NCI-H2029 (cell line): Measurements from ENCODE around the gene PGM2.
A peak's percentile ranks its signal among the peaks of the same experiment; 100 is the strongest.

Source experiments
- DNase-seq: peaks from one replicate; lab custom pipeline; 2025; lab: John Stamatoyannopoulos, UW

Gene PGM2

DNA sequence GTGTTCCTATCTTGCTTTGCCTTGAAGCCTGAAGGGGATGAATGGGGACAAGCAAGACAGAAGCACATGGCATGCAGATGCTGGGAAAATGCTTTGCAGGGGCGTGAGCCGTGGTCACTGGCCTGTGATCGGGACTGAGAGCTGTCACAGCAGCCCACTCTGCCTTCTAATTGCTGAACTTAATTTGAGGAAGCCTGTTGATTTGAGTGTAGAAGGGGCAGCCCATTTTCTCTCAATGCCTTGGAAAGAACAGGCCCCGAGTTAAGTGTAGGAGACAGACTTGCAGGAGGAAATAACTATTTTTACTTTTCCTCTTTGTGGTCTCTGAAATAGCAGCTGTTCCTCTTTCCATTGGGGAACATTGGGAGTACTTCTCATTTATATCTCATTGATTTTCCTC lies 38.3 kb downstream of the PGM2 start:
- no peak for DNase-seq

DNA sequence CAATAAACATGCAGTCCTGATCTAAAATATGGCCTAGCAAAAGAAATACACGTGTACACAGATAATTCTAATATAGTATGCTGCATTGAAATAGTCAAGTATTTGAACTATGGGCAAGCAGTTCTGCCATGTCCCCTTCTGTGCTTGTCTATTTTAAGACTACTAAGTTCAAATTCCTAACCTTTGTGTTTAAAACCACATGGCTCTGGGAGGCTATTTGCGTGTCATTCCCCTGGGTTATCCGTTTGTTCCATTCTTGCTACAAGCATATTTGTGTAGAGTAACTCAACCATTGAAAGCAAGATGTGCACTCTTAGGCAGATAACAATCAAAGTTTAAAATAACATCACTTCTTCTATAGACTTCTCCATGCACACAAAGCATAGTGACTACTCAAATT lies 39.0 kb downstream of the PGM2 start:
- no peak for DNase-seq

DNA sequence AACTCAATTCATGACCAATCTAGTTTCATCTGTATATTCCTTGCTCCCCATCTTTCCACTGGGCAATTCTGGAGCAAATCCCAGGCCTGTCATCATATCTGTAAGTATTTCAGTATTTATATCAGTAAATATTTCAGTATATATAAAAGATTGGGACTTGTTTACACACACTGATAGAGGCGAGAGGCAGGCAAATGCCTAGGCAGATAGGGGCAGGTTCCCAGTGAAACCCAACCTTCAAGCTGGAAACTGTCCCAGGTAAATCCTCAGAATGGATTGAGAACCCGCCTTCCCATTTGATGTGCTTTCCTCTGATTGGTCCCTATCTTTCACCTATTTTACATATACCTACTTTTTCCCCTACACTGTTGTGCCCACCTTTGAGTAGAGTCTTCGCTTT lies 40.6 kb downstream of the PGM2 start:
- DNase-seq = no peak

DNA sequence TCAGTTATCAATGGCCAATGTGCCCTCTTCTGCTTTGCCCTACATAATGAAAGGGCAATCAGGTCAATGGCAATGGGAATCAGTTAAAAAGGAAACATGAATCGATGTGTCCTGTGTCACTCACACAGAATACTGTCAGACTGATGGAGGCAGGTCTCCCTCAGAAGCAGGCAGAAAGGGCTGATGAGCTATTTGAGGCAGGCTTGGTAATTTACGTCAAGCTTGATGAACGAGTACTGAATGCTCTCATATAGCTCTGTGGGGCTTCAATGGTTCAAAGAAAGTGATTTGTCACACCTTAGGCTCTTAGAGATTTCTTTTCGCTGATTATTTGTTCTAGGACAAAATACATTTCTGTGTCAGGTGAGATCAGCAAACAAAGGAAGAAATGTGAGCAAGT lies 41.8 kb downstream of the PGM2 start:
- no peak for DNase-seq

DNA sequence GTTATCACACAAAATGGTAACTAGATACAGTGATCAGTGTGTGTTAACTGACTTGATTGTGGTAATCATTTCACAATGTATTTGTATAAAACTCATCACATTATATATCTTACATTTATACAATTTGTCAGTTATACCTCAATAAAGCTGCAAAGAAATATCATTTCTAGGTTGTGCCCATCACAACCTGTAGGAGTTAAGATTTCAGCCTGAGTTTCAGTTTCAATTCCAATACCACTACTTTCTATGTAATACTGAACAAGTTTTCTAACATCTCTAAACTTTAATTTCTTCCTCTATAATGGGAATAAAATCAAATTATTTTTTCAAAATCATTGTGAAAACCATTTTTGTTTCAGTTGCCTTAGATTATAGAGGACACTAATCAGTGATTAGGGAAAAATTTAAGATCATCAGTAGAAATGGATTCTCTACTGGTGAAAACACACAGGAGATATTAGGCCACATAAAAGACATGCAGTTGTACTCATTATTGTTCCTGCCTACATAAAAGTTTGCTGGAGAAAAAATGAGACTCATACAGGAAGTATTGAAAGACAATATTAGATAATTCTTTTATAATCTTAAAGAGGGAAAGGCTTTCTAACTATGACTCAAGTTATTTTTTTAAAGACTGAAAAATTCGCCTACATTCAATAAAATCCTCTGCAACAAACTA lies 46.0 kb downstream of the PGM2 start:
- no peak for DNase-seq

DNA sequence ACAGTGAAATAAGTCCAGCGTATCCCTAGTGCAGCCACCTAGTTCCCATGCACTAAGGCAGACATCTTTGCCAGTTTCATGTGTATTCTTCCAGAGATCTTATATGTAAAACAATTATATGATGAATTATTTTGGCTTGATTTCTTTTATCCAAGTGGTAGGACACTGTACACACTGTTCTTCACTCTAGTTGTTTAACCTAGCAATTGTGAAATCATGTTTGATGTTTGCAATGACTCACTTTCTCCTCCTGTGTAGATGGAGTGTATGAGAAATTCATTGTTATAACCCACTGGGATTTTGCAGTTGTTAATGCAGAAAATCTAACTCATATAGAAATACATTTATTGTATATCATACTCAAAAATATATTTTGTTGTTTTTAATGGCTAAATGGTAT lies 46.9 kb downstream of the PGM2 start:
- DNase-seq = no peak

DNA sequence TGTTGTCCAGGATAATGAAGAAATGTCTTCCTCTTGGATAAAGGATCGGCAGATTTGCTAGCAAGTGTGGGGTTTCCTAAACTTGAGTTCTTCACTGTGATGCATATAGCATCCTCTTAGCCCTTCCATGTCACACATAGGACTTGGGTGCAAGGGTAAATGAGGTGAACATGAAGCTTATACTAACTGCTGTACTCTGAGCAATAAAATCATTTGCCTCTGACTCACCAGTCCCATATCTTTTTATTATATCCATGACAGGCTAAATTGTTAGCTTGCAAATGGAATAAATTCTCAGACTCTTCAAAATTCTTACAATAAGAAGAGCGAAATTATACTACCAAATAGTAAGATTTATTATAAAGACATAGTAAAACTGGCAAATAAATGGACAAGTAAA lies 49.7 kb downstream of the PGM2 start:
- no peak for DNase-seq

DNA sequence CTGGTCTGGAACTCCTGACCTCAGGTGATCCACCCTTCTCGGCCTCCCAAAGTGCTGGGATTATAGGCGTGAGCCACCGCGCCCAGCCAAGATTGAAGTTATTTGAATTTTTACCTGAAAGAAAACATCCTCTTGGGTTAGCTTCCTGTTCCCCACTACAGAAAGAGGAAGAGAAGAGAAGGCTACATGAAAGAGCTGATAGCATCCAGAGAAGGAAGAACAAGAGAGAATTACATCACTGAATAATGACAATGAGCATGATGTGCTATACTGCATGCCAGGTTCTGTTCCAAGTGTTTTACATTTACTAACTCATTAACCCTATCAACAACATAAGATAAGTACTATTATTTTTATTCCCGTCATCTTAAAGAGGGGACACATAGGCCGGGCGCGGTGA lies 52.9 kb downstream of the PGM2 start:
- no peak for DNase-seq

DNA sequence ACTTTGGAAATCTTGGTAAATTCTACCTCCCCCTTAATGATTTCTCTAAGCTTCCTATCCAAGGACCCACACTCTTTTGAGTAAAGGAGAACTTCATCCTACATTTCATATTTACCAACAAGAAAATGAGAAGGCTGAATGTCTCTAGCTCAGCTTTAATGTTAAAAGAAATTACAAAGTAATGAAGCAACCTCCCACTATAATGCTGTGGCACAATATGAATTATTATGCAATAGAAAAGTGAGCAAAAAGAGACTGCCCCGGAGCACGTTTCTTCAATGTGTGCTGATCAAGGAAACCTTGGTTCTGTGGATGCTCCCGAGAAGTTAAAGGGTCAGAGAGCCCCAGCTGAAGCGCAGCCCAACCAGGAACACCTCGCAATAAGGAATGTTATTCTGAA lies 55.3 kb downstream of the PGM2 start:
- no peak for DNase-seq

DNA sequence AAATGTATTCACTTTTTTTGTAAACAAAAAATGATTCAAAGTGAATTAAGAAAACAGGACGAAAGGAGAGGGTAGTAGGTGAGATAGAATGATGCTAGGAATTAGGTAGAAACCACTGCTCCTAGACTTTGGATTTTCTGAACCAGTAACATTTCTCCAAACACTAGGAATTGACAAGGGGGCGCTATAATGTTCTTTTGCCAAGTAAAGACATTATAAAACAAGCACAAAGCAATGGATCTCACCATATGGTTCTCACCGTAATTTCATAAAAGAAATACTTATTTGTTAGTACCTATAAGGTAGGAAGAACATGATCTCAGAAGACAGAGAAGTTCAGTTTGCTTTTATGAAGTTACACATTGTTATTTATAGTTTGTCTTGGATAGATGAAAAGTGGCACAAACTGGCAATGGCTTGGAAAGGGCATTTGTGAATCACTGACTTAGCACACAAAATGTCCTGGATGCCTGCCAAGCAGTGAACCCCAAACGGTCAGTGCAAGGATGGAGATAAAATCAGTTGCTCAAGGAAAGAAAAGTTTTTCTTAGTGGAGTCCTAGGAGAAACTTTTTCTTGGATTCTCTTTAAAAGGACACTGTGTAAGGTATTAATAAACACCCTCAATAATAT lies 56.3 kb downstream of the PGM2 start:
- DNase-seq = no peak

DNA sequence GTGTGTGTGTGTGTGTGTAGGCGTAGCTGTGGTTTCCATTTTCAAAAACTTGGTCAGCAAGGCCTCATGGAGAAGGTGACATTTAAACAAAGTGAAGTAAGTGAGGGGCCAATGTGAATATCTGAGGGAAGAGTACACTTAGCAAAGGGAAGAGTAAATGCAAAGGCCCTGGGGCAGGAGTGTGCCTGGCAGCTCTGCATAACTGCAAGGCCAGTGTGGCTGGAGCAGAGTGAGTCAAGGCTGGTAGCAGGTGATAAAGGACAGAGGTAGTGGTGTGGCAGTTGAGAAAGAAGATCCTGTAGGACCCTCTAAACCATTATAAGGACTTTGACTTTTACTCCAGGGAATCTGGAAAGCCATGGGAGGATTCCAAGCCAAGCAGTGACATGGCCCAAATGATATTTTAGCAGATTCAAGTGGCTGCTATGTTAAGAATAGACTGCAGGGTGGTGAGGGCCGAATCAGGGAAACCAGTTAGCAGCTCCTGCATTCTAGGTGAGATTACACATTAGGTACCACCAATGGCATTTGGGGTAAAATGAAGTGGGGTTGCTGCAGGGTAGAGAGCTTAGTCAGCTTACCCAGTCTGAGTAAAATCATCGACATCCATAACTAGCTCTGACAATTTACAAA lies 58.5 kb downstream of the PGM2 start:
- no peak for DNase-seq

DNA sequence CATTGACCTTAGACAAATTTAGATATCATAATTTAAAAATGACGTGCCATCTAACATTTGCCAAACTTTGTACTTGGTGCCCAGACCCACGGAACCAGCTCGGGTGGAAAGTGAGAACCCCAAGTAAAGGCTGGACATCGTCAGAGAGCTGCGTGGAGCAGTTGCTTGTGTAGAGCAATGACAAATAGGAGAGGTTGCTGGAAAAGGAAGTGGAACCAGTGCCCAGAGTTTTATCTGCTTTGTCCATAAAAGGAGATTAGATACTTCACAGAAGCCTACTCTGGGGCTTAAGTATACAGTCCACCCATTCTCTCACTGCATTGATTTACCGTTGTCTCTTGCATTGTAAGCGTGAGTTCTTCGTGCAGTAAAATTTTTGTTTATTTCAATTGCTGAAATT lies 59.0 kb downstream of the PGM2 start:
- DNase-seq = no peak

DNA sequence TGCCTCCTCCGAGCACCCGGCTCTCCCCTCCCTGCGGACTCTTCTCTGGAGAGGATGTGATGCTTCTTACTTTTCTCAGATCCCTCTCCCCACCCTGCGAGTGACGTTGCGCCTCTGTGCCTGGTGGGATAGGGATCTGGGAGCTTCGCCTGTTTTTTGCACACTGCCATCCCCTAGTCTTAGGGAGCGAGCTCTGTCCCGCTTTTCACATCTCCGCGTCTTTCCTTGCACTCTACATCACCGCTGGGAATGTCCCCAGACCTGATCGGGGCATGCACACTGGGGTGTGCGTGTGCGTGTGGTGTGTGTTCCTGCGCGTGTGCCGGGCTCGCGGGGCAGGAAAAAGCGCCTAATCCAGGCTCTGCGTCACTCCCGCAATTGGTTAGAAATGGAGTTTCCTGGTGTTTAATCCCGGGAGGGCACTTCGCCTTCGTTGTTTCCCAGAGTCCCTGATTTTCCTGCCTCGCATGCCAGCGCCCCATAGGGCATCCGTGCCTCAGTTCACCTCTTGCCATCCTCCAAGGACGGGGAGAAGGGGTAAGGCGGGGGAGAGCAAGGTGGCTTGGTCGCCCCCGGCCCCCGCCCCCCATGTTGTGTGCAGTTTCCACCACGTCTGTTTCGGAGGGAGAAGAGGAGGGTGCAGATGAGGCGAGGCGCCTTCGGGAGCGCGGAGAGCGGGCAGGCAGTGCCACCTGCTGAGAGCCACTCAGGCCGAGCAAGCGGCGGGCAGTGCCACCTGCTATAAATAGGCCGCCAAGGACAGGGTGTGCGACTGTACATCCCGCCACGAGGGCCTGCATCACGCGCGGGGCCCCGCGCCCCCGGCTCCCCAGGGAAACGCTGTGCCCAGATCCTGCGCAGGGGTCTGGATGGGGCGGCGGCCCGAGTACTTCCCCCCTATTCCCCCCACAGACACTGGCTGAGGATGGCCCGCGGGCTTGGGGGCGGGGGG lies 63.6 kb downstream of the PGM2 start:
- peak; percentile 55 for DNase-seq

DNA sequence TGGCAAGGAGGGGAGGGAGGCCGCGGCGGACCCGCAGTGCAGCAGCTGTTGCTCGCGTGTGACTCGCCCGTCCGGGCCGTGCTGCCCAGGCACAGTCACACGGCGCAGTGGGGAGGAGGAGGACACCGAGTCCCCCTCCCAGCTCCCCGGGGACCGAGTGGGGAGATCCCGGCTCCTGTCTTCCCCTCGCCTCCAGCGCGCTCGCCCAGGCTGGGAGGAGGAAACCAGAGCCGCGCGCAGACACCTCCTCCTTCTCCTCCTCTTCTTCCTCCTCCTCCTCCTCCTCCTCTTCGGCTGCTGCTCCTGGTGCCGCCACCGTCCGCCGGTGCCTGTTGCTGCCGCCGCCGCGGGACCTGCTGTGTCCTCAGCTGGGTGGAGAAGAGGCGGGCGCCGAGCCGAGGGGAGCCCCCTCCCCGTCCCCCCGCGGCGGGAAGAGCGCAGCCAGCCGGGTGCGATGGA lies 64.3 kb downstream of the PGM2 start, which contains the start of gene TBC1D1:
TBC1D1 (plus strand) TSS at position 284 of the 459 bp plus-strand sequence. CDS start 11,012 bp downstream, outside the sequence.
- DNase-seq = peak; percentile 19

DNA sequence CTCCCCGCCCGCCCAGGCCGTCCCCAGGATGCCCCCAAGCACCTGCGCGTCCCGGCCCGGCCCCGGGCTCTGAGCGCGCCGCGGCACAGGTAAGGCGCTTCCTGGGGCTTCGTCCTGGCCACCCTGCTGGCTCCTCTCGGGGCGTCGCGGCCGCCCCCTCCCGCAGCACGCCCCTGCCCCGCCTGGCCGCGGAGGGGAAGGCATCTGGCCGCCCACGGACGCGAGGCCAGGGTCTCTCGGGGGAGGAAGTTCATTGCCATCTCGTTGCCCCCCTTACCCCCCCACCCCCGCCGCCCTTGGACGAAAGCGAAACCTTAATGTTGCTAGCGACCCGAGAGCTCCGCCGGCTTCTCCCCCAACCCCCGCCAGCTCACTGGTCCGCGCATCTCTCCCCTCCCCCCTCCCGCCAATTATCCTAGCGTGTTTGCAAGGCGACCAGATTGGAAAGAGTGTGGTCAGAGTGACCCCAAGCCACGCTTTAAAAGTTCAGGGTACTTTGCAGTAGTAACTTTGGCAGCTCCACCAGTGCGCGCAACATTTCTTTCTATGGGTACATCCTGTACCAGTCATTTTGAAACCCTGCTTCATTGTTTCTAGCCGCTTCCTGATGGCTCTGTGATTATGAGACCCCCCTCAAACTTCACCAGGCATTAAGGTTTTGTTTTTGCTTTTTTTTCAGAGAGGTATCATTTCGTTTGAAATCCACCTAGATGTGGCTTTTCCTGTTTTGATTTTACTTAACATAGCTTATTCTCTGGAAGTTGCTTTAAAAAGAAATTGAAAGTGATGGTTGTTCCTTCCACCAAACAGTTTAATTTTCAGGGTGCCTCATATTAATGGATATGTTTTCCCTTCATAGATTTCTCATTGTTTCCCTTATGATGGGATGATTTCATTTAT lies 65.0 kb downstream of the PGM2 start:
- DNase-seq = no peak

DNA sequence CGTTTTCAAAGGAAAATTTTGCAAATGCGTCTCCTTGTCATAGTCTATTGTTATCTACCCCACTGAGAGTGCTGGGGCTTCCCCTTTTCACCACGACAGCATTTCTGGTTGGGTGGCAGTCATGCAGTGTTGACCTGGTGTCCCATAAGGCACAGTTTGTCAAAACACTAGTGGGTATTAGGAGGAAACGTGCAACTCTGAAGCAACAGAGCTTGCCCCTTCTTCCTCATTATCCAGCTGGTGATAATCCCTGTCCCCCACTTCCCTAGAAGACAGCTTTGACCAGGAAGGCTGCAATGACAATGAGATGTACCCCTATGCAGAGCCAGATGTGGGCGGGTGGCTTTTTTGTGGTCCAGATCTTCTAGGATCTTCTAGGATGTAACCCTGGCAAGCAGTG lies 66.2 kb downstream of the PGM2 start:
- DNase-seq = no peak

DNA sequence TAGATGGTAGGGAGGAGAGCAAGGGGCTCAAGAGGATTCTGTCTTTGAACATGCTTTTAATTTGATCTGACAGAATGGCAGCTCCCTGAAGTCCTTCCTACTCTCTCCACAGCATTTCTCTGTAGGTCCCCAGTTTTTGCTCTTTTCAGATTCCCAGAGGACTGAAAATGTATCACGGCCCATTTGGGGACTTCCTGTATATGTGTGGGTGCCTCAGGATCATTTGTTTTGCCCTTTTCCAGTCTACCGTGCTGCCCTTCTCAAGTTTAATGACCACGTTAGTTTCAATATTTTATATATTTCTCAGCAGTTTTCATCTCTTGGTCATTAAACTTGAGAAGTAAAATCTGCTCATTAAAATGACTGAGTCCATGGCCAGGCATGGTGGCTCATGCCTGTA lies 66.7 kb downstream of the PGM2 start:
- DNase-seq = no peak

DNA sequence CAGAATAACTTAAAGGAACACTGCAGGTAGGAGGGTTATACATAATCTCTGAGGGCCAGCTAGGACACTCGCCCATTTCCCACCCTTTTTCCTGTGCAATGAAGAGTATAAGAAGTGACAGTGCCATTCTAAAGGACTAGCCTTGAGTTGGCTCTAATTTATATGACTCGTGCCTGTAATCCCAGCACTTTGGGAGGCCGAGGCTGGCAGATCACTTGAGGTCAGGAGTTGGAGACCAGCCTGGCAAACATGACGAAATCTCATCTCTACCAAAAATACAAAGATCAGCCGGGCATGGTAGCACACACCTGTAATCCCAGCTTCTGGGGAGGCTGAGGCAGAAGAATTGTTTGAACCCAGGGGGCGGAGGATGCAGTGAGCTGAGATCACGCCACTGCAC lies 68.8 kb downstream of the PGM2 start:
- DNase-seq = no peak

DNA sequence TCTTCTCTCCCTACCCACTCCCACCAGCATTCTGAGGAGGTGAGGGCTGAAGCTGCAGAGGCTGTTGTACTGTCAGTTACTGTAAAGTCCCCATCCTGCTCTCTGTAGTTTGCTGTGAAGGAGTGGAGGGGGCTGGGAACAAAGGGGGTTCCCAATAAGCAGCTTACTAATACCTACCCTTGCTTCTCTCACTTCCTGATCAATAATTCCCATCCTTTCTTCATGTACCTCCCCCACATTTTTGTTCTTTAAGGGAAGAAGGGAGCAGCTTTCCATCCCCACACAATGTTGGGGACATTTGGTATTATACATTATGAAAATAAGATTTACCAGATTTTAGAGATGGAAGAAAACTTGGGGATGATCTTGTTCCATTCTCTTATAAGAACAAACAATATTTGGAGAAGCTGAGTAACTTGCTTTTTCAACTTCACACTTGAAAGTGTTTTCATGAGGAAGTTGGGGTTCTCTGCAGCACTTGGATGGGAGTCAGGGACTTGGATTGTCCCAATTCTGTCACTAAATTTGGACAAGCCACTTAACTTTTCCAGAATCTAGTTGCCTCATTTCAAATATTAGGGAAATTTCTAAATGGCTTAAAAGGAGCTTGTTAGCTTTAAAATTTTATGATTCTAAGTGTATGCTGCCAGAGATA lies 69.8 kb downstream of the PGM2 start:
- DNase-seq = no peak

DNA sequence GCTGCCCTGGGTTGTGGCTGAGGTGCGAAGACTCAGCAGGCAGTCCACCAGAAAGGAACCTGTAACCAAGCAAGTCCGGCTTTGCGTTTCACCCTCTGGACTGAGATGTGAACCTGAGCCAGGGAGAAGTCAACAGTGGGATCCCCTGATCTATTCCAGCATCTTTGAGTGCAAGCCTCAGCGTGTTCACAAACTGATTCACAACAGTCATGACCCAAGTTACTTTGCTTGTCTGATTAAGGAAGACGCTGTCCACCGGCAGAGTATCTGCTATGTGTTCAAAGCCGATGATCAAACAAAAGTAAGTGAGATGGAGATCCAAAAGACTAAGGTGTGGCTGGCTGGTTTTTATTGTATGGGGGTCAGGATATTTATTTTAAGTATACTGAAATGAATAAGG lies 75.7 kb downstream of the PGM2 start:
- DNase-seq = no peak
